ENCODE results near the gene VMAC. TPM values are rescaled to one million over a fixed set of nuclear protein-coding genes. Genes with fewer than 3 reads are reported as not detected.

The VMAC gene
- total RNA-seq, 1 donor from 2014 or later, result 4.5 TPM

DNA sequence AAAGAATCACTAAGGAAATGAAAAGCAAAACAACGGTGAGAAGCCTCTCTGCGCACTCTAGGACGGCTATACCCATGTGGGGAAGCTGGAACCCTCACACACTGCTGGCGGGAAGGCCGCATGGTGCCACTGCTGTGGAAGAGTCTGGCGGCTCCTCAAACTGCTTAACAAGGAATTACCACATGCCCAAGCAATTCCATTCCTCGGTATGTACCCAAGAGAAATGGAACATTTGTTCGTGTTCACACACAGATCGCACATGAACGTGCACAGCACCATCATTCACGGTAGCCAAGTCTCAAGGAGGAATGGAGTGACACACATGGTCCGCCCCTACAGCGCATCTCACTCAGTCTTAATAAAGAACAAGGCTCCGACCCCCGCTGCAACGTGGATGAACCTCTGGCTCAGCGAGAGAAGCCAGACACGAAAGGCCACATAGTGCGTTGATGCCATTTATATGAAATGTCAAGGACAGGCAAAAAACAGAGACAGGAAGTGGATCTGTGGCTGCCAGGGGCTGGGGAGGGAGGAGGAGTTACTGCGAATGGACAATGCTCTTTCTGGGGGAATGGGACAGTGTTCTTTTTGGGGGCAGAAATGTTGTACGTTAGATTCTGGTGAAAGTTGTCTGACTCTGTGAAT lies 17.0 kb downstream of the VMAC start:
- H3K36me3 ChIP-seq (ENCODE audit: control insufficient read depth, insufficient read depth, low read length), result peaks cover 47% of the 10 kb centered on the region
- FAIRE-seq, result no peak
- TF ChIP-seq, protein P1, sequence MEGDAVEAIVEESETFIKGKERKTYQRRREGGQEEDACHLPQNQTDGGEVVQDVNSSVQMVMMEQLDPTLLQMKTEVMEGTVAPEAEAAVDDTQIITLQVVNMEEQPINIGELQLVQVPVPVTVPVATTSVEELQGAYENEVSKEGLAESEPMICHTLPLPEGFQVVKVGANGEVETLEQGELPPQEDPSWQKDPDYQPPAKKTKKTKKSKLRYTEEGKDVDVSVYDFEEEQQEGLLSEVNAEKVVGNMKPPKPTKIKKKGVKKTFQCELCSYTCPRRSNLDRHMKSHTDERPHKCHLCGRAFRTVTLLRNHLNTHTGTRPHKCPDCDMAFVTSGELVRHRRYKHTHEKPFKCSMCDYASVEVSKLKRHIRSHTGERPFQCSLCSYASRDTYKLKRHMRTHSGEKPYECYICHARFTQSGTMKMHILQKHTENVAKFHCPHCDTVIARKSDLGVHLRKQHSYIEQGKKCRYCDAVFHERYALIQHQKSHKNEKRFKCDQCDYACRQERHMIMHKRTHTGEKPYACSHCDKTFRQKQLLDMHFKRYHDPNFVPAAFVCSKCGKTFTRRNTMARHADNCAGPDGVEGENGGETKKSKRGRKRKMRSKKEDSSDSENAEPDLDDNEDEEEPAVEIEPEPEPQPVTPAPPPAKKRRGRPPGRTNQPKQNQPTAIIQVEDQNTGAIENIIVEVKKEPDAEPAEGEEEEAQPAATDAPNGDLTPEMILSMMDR (IDR thresholded peaks at IDR 0.05; ENCODE audit: insufficient read depth, low read length, severe bottlenecking), result no peak

DNA sequence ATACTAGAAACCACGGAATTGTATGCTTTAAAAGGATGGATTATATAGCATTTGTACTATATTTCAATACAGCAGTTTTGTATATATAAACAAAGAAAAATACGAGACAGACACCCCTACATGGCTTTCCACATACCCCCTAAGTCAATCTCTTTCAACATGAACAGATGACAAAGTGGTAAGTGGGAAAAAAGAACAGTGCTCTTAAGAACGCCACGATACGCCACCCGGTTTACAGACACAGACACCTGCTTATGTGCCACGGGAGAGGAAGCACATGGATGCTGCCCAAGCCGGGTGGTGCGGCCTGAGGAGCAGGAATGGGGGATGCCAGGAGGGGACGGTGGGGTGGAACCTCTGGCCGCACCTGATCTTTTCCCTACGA lies 17.5 kb downstream of the VMAC start:
- TF ChIP-seq, protein P1 (IDR thresholded peaks at IDR 0.05; ENCODE audit: insufficient read depth, low read length, severe bottlenecking), result no peak
- peaks cover 50% of the 10 kb centered on the region for H3K36me3 ChIP-seq (ENCODE audit: control insufficient read depth, insufficient read depth, low read length)
- FAIRE-seq, result no peak
- no peak overlapping the region for H3K4me3 ChIP-seq (ENCODE audit: low read depth, low read length)
- no peak for DNase-seq (ENCODE audit: low read depth)
- no peaks in the 10 kb centered on the region for H3K27me3 ChIP-seq (ENCODE audit: control insufficient read depth, insufficient read depth, low read length)

More for the DNA sequence above, 17.0 kb downstream of the VMAC start:
- no peak for DNase-seq (ENCODE audit: low read depth)
- Histone ChIP-seq H3K27me3 (ENCODE audit: control insufficient read depth, insufficient read depth, low read length) (no peaks in the 10 kb centered on the region), H3K4me3 (ENCODE audit: low read depth, low read length) (no peak overlapping the region)

DNA sequence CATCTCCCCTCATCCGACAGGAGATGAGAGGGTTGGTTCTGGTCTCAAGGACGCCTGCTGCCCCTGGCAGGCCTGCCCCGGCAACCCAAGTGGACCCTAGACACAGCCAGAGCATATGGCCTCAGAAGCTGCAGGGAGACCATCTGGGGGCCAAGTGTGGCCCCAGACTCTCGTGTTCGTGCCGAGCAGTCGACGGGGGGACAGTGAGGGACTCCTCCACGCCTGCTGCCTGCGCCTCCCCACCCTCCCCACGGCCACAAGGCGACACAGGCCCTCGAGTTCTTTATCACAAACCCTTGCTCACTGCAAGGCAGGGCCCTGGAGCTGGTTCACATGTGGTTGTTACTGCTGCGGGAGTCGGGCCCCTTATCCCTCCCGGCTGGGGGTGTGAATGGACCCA lies 18.7 kb downstream of the VMAC start:
- no peak overlapping the region for H3K4me3 ChIP-seq (ENCODE audit: low read depth, low read length)
- FAIRE-seq, result no peak
- TF ChIP-seq, protein P1 (IDR thresholded peaks at IDR 0.05; ENCODE audit: insufficient read depth, low read length, severe bottlenecking), result no peak
- no peak for DNase-seq (ENCODE audit: low read depth)
- peaks cover 50% of the 10 kb centered on the region for H3K36me3 ChIP-seq (ENCODE audit: control insufficient read depth, insufficient read depth, low read length)
- H3K27me3 ChIP-seq (ENCODE audit: control insufficient read depth, insufficient read depth, low read length), result no peaks in the 10 kb centered on the region

DNA sequence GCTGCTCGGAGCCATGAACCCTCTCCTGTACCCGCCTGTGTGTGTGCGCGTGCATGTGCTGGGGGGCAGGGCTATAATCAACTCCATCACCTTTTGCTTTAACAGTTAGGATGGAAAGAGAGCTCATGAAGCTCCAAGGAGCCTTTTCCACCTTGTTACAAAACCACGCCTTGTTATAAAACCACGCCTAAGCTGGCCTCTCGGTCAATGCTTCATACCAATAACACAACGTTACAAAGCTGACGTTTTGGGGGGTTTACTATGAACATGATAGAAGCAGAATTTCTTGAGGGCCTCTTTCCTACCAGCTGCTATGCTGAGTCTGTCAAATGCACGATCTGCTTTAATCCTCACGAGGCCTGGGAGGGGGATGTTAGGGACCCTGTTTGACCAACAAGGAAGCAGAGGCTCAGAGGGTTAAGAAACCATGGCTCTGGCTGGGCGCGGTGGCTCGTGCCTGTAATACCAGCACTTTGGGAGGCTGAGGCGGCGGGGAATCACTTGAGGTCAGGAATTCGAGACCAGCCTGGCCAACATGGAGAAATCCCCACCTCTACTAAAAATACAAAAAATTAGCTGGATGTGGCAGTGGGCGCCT lies 21.3 kb downstream of the VMAC start:
- TF ChIP-seq, protein P1 (IDR thresholded peaks at IDR 0.05; ENCODE audit: insufficient read depth, low read length, severe bottlenecking), result no peak
- H3K4me3 ChIP-seq (ENCODE audit: low read depth, low read length), result no peak overlapping the region
- H3K27me3 ChIP-seq (ENCODE audit: control insufficient read depth, insufficient read depth, low read length), result no peaks in the 10 kb centered on the region
- H3K36me3 ChIP-seq (ENCODE audit: control insufficient read depth, insufficient read depth, low read length), result peaks cover 52% of the 10 kb centered on the region
- DNase-seq (ENCODE audit: low read depth), result no peak
- FAIRE-seq, result no peak

DNA sequence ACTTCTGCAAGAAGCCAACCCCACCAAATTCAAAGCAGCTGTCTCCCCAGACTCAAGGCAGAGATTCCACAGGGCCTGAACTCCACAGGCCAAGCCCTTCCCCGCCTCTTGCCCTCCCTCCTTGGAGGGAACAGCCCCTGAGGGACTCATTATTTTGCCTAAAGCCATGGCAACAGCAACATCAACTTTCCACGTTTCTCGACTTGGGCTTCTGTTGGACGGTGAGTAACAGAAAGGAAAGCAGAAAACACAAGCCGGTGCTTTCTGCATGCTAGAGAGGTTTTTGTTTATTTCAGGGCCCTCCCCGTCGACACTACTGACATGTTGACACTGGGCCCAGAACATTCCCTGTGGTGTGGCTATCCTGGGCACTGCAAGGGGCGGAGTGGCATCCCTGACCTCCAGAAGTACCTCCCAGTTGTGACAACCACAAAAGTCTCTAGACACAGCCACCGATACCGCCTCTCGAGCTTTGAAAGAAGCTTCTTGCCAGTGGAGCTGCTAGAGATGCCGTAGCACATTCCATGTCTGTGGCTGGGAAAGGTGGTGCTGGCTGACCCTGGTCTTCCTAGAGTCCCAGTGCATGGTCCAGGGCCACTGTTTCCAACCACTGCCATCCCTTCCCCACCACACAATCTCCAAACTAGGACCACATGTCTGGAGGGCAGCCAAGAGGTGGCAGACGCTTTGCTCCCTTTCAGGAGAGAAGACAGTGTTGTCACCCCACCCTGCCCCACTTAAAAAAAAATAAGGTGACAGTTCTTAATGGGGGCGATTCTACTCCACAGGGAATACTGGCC lies 22.2 kb downstream of the VMAC start:
- Histone ChIP-seq H3K36me3 (ENCODE audit: control insufficient read depth, insufficient read depth, low read length) (peaks cover 54% of the 10 kb centered on the region), H3K27me3 (ENCODE audit: control insufficient read depth, insufficient read depth, low read length) (no peaks in the 10 kb centered on the region), H3K4me3 (ENCODE audit: low read depth, low read length) (no peak overlapping the region)
- no peak for DNase-seq (ENCODE audit: low read depth)
- no peak for FAIRE-seq
- TF ChIP-seq, protein P1 (IDR thresholded peaks at IDR 0.05; ENCODE audit: insufficient read depth, low read length, severe bottlenecking), result no peak
